Right lobe of liver (tissue), 4 donors: Measurements from ENCODE around the gene SLC39A6.

Experiments
- POLR2A ChIP-seq: fragments of 450-650 bp; IDR thresholded peaks from one replicate; pipeline ENCODE4 v1.6.1; 2017; ENCODE audit warnings: antibody characterized with exemption, mild to moderate bottlenecking
- TF ChIP-seq, protein P1 (sequence below), 4 donors: fragments of 200-600 bp in 3 of 4; fragments of 450-650 bp in 1 of 4; IDR thresholded peaks; one replicate each; pipeline versions ENCODE4 v1.5.1 to v1.8.0; 2016 to 2022; ENCODE audit warnings: antibody characterized with exemption in 4 of 4, mild to moderate bottlenecking in 2 of 4
- donor health status: DM: no; HTN: no; CAD: no.
- donor health status: DM: no; HTN: no; CAD: no.
- donor health status: DM: no; HTN: yes; CAD: no.

DNA sequence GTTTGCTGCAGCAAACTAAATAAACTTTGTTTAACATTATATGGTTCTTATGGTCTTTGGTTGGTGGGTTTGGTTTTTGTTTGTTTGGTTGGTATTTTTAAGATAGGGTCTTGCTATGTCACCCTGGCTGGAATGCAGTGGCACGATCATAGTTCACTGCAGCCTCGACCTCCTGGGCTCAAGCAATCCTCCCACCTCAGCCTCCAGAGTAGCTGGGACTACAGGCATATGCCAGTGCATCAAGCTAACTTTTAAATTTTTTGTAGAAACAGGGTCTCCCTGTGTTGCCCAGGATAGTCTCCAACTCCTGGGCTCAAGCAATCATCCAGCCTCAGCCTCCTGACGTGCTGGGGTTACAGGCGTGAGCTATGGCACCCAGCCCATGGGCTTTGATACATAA lies 54.7 kb downstream of the SLC39A6 start:
- TF ChIP-seq, protein P1, sequence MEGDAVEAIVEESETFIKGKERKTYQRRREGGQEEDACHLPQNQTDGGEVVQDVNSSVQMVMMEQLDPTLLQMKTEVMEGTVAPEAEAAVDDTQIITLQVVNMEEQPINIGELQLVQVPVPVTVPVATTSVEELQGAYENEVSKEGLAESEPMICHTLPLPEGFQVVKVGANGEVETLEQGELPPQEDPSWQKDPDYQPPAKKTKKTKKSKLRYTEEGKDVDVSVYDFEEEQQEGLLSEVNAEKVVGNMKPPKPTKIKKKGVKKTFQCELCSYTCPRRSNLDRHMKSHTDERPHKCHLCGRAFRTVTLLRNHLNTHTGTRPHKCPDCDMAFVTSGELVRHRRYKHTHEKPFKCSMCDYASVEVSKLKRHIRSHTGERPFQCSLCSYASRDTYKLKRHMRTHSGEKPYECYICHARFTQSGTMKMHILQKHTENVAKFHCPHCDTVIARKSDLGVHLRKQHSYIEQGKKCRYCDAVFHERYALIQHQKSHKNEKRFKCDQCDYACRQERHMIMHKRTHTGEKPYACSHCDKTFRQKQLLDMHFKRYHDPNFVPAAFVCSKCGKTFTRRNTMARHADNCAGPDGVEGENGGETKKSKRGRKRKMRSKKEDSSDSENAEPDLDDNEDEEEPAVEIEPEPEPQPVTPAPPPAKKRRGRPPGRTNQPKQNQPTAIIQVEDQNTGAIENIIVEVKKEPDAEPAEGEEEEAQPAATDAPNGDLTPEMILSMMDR (IDR thresholded peaks at IDR 0.05) = no peak
- TF ChIP-seq POLR2A = no peak
